Measurements from ENCODE around the gene LUC7L2. TPM values are rescaled to one million over a fixed set of nuclear protein-coding genes. Genes with fewer than 3 reads are reported as not detected.

LUC7L2 gene
- total and polyA plus RNA-seq, 8 donors, result 67.2 to 188 (median 167) TPM

DNA sequence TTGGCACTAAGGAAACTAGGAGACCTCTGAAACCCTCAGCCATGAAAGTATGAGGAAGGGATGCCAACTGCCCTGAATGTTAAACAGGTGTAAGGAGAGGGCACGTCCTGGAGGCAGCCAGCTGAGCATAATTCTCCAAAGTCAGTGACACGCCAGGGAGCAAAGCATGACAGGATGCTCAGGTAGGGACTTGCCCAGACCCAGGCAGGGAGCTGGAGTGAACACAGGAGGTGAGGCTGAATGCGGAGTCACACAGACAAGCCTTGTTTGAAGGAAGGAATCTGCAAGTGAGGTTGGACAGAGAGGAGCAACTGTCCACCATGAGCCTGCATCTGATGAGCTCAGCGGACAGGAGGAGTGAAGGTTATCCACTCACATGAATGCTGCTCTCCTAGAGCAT lies 82.3 kb downstream of the LUC7L2 start:
- DNase-seq, result no peak
- intact Hi-C loops (cut with DNase I), result no loop called here
- TF ChIP-seq, protein P1, sequence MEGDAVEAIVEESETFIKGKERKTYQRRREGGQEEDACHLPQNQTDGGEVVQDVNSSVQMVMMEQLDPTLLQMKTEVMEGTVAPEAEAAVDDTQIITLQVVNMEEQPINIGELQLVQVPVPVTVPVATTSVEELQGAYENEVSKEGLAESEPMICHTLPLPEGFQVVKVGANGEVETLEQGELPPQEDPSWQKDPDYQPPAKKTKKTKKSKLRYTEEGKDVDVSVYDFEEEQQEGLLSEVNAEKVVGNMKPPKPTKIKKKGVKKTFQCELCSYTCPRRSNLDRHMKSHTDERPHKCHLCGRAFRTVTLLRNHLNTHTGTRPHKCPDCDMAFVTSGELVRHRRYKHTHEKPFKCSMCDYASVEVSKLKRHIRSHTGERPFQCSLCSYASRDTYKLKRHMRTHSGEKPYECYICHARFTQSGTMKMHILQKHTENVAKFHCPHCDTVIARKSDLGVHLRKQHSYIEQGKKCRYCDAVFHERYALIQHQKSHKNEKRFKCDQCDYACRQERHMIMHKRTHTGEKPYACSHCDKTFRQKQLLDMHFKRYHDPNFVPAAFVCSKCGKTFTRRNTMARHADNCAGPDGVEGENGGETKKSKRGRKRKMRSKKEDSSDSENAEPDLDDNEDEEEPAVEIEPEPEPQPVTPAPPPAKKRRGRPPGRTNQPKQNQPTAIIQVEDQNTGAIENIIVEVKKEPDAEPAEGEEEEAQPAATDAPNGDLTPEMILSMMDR (IDR thresholded peaks at IDR 0.05), result no peak
- H3K9me3 ChIP-seq, result no peaks in the 10 kb centered on the region
- H3K4me3 ChIP-seq, result no peak overlapping the region
- no peak overlapping the region for H3K27ac ChIP-seq
- no peaks in the 10 kb centered on the region for H3K27me3 ChIP-seq
- no peaks in the 10 kb centered on the region for H3K4me1 ChIP-seq
- no peaks in the 10 kb centered on the region for H3K36me3 ChIP-seq
- ATAC-seq, result no peak

DNA sequence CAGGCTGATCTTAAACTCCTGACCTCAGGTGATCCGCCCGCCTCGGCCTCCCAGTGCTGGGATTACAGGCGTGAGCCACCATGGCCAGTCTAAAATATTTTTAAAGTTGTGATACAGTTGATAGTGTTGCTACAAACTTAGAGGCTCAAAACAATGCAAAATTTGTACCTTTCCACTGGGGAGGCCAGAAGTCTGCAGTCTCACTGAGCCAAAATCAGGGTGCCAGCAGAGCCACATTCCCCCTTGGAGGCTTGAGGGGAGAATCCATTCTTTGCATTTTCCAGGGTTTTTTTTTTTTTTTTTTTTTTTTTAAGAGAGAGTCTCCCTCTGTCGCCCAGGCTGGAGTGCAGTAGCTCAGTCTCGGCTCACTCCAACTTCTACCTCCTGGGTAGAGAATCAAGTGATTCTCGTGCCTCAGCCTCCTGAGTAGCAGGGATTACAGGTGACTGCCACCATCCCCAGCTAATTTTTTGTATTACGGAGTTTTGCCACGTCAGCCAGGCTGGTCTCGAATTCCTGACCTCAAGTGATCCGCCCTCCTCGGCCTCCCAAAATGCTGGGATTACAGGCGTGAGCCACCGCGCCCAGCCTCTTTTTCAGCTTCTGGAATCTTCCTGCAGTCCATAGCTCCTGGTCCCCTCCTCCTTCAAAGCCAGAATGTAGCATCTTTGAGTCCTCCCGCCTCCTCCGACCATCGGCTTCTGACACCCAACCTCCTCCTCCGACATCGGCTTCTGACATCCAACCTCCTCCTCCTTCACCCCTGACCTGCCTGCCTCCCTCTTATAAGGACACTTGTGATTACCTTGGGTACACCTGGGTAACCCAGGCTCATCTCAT lies 86.6 kb downstream of the LUC7L2 start:
- no peak overlapping the region for H3K27ac ChIP-seq
- ATAC-seq (no peak), DNase-seq (no peak)
- no peak overlapping the region for H3K4me3 ChIP-seq
- no peaks in the 10 kb centered on the region for H3K9me3 ChIP-seq
- H3K4me1 ChIP-seq, result no peaks in the 10 kb centered on the region
- H3K36me3 ChIP-seq, result no peaks in the 10 kb centered on the region
- H3K27me3 ChIP-seq, result no peaks in the 10 kb centered on the region
- TF ChIP-seq, protein P1 (IDR thresholded peaks at IDR 0.05), result no peak
- intact Hi-C loops (cut with DNase I), result no loop called here

DNA sequence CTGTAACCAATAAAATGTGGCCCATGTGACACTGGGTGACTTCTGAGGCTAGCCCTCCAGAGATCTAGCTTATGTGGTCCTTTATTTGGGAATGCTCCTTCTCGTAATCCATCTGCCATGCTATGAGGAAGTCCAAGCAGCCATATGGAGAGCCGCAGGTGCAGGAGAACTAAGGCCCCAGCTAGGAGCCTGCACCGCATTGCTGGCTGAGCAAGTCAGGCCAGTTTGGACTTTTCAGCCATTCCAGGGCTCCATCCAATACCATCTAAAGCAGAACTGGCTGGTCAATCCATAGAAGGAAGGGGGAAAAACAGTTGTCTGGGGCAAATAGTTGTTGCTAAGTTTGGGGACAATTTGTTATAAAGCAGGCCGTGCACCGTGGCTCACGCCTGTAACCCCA lies 91.2 kb downstream of the LUC7L2 start:
- Histone ChIP-seq H3K4me1 (no peaks in the 10 kb centered on the region), H3K27me3 (no peaks in the 10 kb centered on the region), H3K9me3 (no peaks in the 10 kb centered on the region), H3K36me3 (no peaks in the 10 kb centered on the region), H3K4me3 (no peak overlapping the region), H3K27ac (no peak overlapping the region)
- TF ChIP-seq, protein P1 (IDR thresholded peaks at IDR 0.05), result no peak
- no peak for DNase-seq
- no peak for ATAC-seq
- intact Hi-C loops (cut with DNase I), result no loop called here

DNA sequence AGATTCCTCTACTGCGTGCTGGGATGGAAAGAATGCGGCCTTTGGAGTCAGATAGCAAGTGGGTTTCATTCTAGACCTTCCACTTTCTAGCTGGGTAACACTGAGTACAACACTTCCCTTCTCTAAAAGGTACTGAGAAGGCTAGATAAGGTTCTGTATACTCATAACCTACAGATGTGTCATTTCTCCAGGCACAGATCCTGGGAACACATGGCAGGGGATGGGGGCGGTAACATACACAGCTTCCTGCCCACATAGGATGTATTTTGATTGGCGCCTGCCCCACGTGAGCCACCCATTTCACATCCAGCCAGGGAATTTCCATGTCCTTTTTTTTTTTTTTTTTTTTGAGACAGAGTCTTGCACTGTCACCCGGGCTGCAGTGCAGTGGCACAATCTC lies 91.9 kb downstream of the LUC7L2 start:
- no peaks in the 10 kb centered on the region for H3K9me3 ChIP-seq
- H3K4me3 ChIP-seq, result no peak overlapping the region
- intact Hi-C loops (cut with DNase I), result no loop called here
- TF ChIP-seq, protein P1 (IDR thresholded peaks at IDR 0.05), result no peak
- no peaks in the 10 kb centered on the region for H3K36me3 ChIP-seq
- DNase-seq (no peak), ATAC-seq (no peak)
- no peak overlapping the region for H3K27ac ChIP-seq
- H3K4me1 ChIP-seq, result no peaks in the 10 kb centered on the region
- no peaks in the 10 kb centered on the region for H3K27me3 ChIP-seq

DNA sequence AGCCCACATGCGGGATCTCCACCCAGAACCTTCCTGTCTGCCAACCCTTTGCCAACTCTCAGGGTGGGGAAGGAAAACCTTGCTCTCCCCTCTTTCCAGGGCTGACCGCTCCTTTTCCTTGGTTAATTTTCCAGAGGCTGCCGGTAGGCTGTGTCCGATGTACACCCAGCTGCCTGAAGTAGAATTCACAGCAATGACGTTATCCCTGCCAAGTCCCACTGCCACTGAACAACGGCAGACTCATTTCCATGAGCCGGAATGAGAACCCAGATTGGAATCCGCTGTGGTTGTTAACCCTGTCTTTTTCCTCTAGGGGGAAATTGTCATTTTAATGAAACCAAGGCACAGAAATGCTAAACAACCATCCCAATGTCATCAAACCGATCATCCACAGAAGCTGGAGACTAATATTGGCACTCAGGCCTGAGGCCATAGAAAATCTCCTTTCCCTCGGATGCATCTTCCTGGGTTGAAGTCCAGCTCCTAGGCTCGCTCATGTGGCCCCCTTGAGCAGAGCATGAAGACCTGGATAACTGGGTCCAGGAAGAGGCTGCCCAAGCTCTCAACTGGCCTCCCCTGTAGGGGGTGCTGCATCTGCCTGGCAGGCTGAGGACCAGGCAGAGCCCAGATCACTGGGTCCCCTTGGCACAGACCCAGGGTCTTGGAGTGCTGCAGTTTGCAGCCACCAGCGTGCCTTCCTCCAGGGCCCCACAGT lies 93.4 kb downstream of the LUC7L2 start:
- DNase-seq (no peak), ATAC-seq (no peak)
- Histone ChIP-seq H3K36me3 (no peaks in the 10 kb centered on the region), H3K4me1 (no peaks in the 10 kb centered on the region), H3K27me3 (no peaks in the 10 kb centered on the region), H3K27ac (no peak overlapping the region), H3K4me3 (no peak overlapping the region), H3K9me3 (no peaks in the 10 kb centered on the region)
- TF ChIP-seq, protein P1 (IDR thresholded peaks at IDR 0.05), result no peak
- intact Hi-C loops (cut with DNase I), result no loop called here
